SU-DHL-6 (cell line): ENCODE data around the gene DYSF.

Experiments used
- EZH2phosphoT487 ChIP-seq: fragments of 200-600 bp; sonication (generic), shearing (Covaris generic); conservative IDR thresholded peaks from 2 replicates; pipeline ENCODE4 v1.6.1; 2018; ENCODE audit warnings: mild to moderate bottlenecking, antibody characterized with exemption, low read length, moderate library complexity, mixed read lengths
- TF ChIP-seq, protein P1 (sequence below): fragments of 200-600 bp; sonication (generic); IDR thresholded peaks from one replicate; pipeline ENCODE4 v1.5.1; 2017; ENCODE audit warnings: antibody characterized with exemption, mild to moderate bottlenecking, low read length, moderate library complexity; ENCODE audit not compliant: insufficient read depth, poor library complexity, severe bottlenecking

- TF ChIP-seq, protein P1, sequence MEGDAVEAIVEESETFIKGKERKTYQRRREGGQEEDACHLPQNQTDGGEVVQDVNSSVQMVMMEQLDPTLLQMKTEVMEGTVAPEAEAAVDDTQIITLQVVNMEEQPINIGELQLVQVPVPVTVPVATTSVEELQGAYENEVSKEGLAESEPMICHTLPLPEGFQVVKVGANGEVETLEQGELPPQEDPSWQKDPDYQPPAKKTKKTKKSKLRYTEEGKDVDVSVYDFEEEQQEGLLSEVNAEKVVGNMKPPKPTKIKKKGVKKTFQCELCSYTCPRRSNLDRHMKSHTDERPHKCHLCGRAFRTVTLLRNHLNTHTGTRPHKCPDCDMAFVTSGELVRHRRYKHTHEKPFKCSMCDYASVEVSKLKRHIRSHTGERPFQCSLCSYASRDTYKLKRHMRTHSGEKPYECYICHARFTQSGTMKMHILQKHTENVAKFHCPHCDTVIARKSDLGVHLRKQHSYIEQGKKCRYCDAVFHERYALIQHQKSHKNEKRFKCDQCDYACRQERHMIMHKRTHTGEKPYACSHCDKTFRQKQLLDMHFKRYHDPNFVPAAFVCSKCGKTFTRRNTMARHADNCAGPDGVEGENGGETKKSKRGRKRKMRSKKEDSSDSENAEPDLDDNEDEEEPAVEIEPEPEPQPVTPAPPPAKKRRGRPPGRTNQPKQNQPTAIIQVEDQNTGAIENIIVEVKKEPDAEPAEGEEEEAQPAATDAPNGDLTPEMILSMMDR: no peak
- no peak for TF ChIP-seq EZH2phosphoT487
Measured at GRCh38 chr2:71546777-71547281, 93.5 kb downstream of the DYSF start.
